ENCODE measurements around the gene GRN.
A peak's percentile ranks its signal among the peaks of the same experiment; 100 is the strongest.
"Not testable (repeated sequence)": the region's sequence is repeated elsewhere in the genome, so short reads cannot be mapped to it uniquely, and the experiment has no call there.

GRN gene

DNA sequence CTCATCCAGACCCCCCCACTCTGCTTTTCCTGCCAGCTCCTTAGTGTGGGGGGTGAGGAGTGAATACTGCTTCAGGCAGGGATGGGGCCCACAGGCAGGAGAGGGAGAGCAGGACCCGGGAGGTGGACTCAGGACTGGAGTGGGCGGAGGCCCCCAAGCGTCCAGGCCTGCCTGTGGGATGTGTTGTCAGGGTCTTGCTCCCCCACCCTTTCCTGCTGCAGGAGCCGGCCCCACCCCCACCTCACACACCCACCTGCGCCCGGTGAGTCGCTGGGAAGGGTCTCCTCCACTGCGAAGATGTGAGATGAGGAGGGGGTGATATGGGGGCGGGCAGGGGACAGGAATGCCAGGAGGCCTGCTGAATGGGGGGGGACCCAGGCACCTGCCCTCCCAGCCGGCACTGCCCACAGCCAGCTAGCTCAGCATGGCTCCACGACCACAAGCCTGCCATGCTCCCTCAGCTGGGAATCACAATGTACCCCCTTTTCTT, 17.4 kb downstream of the GRN start:
- no peak for DNase-seq

DNA sequence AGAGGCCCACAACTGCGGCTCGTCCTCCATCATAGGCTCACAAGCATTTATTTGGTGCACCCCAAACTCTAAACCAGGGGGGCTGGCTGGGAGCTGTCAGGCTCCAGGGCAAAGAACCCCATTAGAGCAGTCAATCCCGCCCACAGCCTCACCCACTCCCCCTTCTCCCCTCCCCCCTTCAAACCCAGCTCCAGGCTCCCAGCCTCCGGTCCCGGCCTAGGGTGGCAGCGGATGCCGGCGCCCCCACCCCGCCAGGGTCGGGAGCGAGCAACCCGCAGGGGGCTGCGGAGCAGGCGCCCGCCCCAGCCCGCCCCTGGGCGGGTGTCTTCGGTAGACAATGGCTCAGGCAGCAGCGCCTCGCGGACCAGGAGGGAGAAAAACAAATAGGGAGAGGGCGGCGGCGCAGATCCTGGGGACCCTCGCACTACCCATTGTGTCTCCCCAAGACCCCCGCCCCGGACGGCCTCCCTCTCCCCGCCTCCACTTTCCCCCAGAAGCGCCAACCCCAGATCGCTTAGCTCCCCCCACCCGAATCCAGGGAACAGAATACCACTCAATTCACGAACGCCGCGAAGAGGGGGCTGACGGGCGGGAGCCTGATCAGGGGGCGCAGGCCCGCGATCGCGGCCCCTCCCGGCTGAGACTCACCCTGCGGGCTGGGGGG, 18.0 kb downstream of the GRN start:
- peak; percentile 71 for DNase-seq

DNA sequence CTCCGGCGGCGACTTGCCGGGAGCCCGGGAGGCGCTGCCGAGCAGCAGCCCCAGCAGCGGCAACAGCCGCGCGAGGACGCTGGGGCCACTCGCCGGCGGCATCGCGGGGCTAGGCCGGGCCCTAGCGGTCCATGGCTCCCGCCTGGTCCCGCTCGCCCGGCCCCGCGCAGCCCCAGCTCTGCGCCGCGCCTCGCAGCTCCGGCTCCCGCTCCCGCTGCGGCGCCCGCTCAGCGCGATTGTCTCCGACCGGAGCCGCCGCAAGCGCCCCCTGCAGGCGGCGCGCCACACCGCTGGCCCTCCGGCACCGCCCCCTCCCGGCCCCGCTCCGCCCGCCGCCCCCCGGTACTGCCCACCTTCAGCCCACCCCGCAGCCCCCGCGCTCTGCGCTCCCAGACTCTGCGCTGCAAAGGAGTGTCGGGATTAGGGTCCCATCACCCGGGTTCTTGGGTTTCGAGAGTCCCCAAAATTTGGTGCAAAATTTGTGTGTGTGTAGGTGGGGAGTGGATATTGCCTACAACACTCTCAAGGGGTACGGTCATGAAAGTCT, 18.6 kb downstream of the GRN start, which contains the start of gene FAM171A2:
Gene FAM171A2, minus strand, starts transcription at position 241 of the 547 bp plus-strand sequence. Its CDS starts 139 bp downstream, at position 102.
- peak; percentile 81 for DNase-seq

DNA sequence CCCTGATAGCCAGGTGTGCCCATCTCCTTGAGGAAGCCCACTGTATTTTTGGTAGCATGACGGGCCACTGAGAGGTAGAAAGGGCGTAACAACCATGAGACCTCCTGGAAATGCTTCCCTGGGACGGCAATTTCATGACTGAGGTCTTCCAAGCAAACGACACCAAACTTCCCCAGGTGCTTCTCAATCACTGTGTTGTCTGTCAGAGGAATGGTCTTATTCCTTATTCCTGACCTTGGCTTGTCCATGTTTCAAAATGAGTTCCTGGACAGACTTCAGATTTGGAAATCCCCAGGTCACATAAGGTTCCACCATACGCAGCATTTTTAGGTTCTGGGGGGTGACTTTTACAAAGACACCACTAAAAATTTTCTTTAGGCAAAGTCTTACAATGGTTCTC, 19.9 kb downstream of the GRN start:
- DNase-seq: peak; percentile 35

DNA sequence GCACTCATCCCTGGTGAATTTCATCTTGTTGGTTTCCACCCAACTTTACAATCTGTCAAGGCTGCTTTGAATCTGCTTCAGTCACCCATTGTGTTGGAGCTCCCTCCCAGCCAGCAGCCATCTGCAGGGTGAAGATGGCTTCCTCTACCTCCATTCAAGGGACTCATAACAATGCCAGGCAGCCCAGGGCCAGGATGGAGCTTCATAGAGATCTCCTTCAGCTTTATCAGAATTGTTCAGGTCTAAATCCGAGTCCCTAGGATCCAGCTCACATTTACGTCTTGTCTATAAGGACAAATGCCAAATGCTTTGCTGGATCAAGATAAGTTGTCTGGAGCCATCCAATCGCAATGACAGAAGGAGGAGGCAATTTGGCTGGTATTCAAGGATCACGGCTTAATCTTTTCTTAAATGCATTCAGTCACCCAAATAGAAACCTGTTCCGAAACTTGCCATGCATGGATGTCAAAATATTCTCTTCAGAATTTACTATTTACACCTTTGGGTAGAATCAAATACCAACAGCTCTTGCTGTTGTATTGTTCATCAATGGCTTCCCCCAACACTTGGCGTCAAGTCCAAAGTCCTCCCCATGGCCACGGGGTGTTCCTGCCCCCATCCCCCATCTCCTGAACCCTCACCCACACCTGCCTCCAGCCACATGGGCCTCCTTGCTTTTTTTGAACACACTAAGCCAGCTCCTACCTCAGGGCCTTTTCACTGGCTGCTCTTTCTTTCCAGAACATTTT, 22.3 kb downstream of the GRN start:
- no peak for DNase-seq

DNA sequence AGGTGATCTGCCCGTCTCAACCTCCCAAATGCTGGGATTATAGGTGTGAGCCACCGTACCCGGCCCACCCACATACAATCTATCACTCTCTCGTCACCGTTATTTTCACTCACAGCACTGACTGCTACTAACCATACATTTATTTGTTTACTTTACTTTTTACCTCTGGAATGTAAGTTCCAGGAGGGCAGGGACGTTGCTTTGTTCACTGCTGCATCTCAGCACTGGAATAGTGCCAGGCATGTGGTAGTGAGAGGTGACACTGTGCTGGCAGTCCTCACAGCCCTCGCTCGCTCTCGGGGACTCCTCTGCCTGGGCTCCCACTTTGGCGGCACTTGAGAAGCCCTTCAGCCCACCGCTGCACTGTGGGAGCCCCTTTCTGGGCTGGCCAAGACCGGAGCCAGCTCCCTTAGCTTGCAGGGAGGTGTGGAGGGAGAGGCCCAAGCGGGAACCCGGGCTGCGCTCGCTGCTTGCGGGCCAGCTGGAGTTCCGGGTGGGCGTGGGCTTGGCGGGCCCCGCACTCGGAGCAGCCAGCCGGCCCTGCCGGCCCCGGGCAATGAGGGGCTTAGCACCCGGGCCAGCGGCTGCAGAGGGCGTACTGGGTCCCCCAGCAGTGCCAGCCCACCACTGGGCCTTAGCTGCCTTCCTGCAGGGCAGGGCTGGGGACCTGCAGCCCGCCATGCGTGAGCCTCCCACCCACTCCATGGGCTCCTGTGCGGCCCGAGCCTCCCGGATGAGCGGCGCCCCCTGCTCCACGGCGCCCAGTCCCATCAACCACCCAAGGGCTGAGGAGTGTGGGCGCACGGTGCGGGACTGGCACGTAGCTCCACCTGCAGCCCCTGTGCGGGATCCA, 23.5 kb downstream of the GRN start:
- not testable (repeated sequence) for DNase-seq

DNA sequence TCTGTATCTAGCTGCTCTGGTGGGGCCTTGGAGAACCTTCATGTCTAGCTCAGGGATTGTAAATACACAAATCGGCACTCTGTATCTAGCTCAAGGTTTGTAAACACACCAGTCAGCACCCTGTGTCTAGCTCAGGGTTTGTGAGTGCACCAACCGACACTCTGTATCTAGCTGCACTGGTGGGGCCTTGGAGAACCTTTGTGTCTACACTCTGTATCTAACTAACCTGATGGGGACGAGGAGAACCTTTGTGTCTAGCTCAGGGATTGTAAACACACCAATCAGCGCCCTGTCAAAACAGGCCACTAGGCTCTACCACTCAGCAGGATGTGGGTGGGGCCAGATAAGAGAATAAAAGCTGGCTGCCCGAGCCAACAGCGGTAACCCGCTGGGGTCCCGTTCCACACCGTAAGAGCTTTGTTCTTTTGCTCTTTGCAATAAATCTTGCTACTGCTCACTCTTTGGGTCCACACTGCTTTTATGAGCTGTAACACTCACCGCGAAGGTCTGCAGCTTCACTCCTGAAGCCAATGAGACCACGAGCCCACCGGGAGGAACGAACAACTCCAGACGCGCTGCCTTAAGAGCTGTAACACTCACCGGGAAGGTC, 24.4 kb downstream of the GRN start:
- not testable (repeated sequence) for DNase-seq

DNA sequence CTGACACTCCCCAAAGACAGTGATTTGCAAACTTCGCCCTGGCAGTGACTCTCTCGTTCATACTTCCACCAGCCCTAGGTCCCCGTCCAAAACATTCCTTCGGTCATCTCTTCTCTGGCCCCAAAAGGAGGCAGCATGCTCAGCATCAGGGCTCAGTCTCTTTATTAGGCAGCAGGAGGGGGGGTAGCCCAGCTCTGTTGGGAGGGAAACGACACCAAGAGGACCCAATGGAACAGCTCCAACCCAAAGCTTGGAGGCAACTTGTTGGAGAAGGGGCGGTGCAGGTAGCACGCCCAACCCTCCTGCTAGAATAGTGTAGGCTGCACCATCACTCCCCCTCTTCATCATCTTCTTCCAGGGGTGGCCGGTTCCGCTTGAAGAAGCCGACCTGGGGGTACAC, 26.9 kb downstream of the GRN start:
- DNase-seq: no peak

DNA sequence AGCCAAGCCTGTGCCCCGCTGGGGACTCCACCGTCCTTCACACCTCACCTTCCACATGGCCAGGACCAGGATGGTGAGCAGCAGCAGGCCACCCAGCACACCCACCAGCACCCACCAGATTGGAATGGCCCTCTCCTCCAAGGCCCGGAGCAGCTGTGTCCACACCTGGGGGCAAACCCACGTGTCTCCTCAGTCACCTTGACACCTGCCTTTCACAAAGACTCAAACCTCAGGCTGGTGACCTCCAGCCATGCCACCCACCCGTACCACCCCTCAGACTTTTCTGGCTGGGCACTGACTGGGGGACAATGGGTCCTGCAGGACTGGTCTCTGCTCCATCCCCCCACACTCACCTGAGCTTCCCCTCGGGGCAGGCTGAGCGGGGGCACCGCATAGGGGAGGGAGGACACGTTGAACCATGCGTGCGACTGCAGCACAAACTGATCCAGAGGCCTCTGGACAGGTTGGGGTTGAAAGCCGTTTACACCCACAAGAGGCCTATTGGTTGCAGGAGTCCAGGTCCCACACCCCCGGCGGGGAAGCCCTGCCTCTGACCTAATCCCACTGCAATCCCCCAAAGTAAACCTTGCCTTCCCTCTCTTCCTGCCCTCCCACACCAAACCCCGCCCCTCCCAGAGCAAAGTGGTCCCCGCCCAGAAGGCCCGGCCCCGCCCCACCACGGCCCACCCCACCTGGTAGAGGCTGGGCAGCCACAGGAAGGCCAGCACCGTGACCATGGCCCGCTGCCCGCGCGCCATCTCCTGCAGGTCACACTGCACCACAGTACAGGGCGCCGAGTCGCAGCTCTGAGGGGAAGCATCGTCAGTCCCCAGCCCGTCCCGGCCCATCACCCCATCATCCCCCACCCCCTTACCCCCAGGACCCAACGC, 29.4 kb downstream of the GRN start:
- DNase-seq: peak; percentile 90

DNA sequence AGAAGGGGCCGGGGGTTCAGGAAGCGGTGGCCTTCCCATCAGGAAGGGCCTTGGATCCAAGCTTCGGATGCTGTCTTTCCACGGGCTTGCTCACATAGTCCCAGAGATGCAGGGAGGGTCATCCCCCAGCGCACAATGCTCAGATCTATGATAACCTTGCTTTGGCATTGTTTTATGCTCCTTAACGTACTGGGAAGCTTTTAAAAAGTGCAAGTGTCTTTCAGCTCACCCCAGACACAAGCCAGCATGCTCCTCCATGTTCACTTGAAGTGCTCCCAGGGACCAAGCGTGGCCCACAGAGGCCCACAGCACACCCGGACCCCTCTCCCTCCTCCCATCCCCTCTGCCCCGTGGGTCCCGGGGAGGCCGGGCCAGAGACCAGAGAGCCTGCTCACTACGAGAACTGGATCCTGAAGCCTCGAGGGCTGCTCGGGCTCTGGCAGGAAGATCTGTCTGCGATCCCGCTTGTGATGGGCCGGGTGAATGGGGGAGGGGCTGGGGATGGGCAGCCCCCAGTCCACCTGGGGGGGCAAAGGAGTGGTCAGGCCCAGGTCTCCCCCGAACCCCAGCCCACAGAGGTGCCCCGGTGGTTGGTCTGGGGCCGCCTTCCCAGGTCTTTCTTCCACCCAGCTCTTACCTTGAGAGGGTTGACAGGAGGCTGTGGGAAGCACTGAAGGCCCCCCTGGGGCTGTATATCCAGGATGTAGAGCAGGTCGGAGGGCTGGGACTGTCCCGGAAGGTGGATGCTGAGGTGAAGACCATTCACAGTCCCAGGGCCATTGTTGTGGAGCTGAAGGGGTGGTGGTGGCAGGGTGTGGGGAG, 30.3 kb downstream of the GRN start:
- DNase-seq: no peak

DNA sequence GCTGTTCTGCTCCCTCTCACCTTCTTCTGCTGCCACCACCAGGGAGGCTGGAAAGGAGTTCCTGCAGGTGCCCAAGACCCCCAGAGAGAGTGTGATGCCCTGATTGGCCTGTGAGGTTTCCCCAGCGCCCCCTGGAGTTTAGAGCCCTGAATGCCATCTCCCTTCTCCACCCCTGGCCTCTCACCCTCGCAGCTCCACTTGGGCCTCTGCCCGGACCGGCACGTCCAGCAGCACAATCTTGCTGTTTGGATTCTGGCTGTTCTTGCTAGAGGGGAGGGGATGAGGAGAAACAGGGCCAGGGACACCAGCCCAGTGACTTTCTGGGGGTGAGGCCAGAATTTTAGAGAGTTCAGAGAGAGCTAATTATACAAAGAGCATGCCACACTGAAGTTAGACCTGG, 31.0 kb downstream of the GRN start:
- peak; percentile 79 for DNase-seq

DNA sequence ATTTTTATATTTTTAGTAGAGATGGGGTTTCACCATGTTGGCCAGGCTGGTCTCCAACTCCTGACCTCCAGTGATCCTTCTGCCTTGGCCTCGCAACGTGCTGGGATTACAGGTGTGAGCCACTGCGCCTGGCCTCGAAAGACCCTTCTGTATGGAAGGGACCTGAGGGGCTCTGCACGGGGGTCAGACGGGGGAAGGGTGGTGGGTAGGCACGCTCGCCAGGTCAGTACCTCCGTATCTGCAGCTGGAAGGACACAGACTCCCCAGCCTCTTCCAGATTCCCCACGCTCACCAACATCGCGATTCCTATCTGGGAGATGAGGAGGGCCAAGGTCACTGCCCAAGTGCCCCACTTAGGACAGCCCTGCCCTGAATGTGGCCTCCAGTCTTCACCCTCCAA, 31.7 kb downstream of the GRN start:
- DNase-seq: no peak

DNA sequence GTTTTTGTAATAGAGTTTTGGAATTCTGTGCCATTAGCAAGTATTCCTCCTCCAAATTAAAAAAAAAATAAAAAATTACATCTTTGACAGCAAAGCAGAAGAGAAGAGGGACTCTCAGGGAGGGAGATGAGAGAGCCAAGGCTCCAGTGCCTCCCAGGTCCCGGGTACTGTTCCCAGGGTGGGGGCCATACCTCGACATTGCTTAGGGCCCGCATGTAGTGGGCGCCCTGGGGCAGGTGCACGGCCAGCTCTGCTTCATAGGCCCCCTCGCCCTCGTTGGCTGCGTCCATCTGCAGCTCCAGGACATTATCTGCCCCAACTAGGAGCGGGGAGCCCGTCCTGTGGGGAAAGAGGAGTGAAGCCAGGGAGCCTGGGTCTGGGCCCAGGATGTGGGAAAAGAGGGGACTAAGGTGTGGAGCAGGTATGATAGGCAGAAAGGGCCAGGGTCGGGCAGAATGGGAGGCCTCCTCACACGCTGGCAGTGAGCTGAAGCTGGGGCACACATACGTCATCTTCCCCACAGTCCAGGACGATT, 33.1 kb downstream of the GRN start:
- DNase-seq: no peak

DNA sequence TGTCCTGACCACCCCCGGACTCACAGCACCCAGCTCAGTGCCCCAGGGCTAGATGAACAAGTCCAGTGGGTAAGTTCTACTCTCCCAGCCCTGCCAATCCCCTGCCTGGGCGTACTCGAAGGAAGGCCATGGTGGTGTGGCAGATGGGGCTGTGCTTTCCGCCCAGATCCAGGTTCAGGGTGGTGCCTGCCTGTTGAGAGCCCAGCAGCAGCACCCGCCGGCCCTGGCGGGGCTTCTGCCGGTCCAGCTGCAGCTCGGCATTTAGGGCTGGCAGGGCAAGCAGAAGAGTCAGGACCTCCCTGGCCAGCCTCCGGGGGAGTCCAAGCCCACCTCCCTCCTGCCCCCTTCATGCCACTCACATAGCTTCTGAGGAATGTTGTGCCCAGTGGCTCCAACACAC, 34.8 kb downstream of the GRN start:
- no peak for DNase-seq

DNA sequence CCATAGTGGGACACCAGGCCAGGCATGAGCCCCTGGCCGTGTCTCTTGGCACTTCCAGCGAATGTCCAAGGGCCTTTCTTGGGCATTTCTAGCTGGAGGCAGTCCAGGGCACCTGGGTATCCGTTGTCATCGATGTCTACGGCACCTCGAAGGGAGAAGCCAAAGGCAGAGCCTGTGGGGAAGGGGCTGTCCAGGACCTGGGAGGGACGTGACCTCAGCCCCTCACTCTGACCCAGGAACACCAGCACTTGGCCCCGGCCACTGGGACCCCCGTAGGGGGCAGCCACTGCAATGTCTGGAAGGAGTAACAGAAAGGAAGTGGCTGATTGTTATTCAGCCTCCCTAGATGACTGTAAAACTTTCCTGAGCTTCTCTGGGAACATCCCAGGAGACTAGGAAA, 35.7 kb downstream of the GRN start:
- no peak for DNase-seq

DNA sequence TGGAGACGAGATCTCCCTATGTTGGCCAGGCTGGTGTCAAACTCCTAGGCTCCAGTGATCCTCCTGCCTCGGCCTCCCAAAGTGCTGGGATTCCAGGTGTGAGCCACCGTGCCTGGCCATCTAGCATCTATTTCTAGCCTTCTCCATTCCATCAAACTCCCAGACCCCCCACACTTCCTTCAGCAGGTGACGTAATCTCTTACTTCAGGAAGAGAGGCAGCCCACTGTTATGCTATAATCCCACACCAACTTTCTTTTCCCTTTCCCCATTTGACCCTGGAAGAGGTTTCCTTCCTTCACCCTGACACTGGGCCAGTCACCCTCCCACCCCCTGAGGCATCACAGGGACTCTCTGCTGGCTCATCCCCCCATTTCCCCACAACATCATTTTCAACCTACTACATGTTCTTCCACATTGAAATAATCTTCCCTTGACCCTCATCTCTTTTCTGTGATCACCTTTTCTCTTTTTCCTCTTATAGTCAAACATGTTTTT, 36.8 kb downstream of the GRN start:
- no peak for DNase-seq

DNA sequence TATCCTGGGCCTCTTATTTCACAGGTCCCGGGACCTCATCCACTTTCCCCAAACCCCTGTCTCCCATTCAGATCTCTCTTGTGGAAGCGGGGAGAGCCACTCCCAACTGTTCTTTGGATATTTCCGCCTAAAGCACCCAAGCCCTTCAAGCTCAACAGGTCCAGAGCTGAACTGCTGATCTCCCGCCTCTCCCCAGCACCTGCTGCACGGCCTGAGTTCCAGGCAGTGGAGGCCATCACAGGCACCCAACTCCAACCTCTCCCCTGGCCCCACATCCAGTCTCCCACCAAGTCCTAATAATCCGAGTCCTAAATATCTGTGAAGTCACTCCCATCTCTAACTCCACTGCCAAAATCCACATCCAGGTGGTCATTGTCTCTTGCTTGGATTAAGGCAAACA, 37.8 kb downstream of the GRN start:
- DNase-seq: no peak

DNA sequence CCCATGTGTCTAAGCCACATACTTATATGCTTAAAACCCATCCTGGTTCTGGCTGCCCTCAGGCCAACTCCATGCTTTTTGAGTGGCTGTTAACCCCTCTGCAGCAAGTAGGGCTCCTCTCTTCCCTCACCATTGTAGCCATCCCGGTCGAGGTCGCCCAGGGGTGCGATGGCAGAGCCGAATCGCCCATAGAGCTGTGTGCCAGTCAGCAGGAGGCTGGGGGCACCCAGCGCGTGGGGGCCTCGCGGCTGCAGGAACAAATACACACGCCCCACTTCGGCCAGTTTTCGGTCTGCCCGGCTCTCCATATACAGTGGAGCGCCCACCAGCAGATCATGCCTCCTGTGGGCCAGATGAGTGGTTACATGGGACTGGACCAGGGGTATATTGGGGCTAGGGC, 38.3 kb downstream of the GRN start:
- DNase-seq: no peak

DNA sequence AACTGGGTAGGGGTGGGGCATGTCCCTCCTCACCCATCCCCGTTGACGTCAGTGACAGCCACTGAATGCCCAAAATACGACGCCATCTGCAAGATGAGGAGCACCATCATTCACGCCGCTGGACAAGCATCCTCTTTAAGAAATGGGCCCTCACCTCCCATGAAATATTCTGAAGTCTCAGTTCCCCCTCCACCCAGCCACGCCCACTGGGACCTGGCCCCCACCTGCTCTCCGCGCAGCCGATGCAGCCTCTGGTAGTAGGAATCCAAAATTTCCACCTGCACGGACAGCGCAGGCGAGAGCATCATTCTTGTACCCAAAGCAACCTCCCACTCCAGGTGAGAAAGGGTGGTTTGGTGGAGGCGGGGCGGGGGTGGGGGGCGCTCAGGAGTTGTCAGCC, 38.8 kb downstream of the GRN start:
- DNase-seq: no peak

DNA sequence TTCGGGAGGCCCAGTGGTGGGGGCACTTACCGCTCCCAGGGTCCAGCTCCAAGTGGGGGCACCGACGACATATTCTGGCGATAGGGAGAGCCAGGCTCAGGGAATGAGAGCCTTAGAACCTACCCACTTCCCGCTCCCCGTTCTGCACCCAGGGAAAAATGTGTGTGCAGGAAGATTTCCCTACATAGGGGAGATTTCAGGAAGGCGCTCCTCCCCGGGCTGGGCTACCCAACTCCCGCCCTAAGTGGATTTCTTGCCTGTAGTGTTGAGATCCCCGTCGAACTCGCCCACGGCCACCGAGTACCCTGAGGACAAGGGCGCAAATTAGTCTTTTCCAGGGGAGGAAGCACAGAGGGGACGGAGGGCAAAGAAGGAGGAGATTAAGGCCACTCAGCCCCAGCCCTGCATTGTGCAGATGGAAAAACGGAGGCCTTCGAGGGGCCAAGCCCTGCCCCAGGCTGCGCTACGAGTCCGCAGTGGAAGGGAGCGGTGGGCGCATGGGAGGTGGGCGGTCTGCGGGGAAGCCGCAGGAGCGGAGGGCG, 39.2 kb downstream of the GRN start:
- peak; percentile 77 for DNase-seq
